Adrenal gland (tissue), 12 donors: Measurements from ENCODE around the gene SLC1A2. TPM values are rescaled to one million over a fixed set of nuclear protein-coding genes. Genes with fewer than 3 reads are reported as not detected.
A peak's percentile ranks its signal among the peaks of the same experiment; 100 is the strongest.

ENCODE experiments used
- DNase-seq, 7 donors: peaks; one replicate each; pipeline ENCODE4 v3.0.0-alpha.2; 2019 to 2020
- H3K27ac ChIP-seq, 5 donors: fragments of 200-600 bp; sonication (generic) in 4 of 5; 1 replicate in 3 of 5; 2 replicates in 2 of 5; pipeline versions ENCODE4 v1.5.1 to v1.8.0; 2016 to 2020; ENCODE audit warnings: mild to moderate bottlenecking in 1 of 5
- H3K27me3 ChIP-seq: fragments of 200-600 bp; 2 replicates; pipeline ENCODE4 v1.8.0; 2021
- H3K36me3 ChIP-seq, 2 donors: fragments of 200-600 bp; replicated peaks in 1 of 2; 1 replicate in 1 of 2; 2 replicates in 1 of 2; pipeline versions ENCODE4 v1.5.1 to v1.8.0; 2018 to 2022
- H3K4me1 ChIP-seq, 2 donors: fragments of 200-600 bp; replicated peaks in 1 of 2; 1 replicate in 1 of 2; 2 replicates in 1 of 2; pipeline versions ENCODE4 v1.5.1 to v1.8.0; 2018 to 2021
- H3K4me3 ChIP-seq, 4 donors: fragments of 200-600 bp; sonication (generic) in 3 of 4; one replicate each; pipeline ENCODE4 v1.5.1; 2016 to 2018
- H3K9me3 ChIP-seq, 3 donors: fragments of 200-600 bp; sonication (generic) in 1 of 3; replicated peaks in 1 of 3; 1 replicate in 2 of 3; 2 replicates in 1 of 3; pipeline versions ENCODE4 v1.5.1 to v1.8.0; 2016 to 2021
- CTCF ChIP-seq, 6 experiments: fragments of 450-650 bp in 4 of 6; fragments of 200-600 bp in 2 of 6; sonication (generic) in 1 of 6; IDR thresholded peaks; 1 replicate in 5 of 6; 2 replicates in 1 of 6; pipeline versions ENCODE4 v1.5.1 to v1.8.0; 2016 to 2021; ENCODE audit warnings: antibody characterized with exemption in 6 of 6, mild to moderate bottlenecking in 2 of 6, moderate library complexity in 1 of 6
- POLR2A ChIP-seq, 2 donors: fragments of 450-650 bp; IDR thresholded peaks; one replicate each; pipeline ENCODE4 v1.6.1; 2017; ENCODE audit warnings: antibody characterized with exemption in 2 of 2, mild to moderate bottlenecking in 2 of 2, moderate library complexity in 1 of 2
- WGBS, 4 donors: extraction: QIAGEN DNeasy Blood & Tissue Kit in 2 of 4; methylation state at CpG; one replicate each; pipeline versions ENCODE4 v1.1.5 to v1.1.7; 2013 to 2017; 5-methylcytosine and 5-hydroxymethylcytosine counted together
- intact Hi-C, 2 donors: fragments of 100-400 bp; cut with DNase I; formaldehyde crosslinking; loops; one replicate each; pipeline versions ENCODE4 v1.14.1 to v1.15.0; 2022 to 2023
- polyA plus RNA-seq, 3 donors: library from polyadenylated mRNA; stranded (reverse); fragments of 200-250 nt in 2 of 3; fragments of 350-450 nt in 1 of 3; fragmentation: Illumina TruSeq in 1 of 3; extraction: RNeasy Lipid Tissue Mini Kit (QIAGEN cat#74804) in 1 of 3; gene quantifications; one replicate each; pipeline ENCODE4 v1.2.3, GENCODE V29; 2013 to 2014
- total RNA-seq, 9 donors: library from RNA; depleted of rRNA in 4 of 9; stranded (reverse); fragments of >200 nt in 4 of 9; fragments of 120-200 nt in 1 of 9; fragmentation: NEBNext Ultra II Directional in 1 of 9; extraction: Animal tissue kit (Norgen Biotek cat#: 25700) in 1 of 9; gene quantifications; one replicate each; pipeline versions ENCODE4 v1.1.0 to v1.2.4, GENCODE V29; 2013 to 2023
- donor health status: healthy with polysubstance abuse.
- donor health status: Bipolar disorder and iron deficiency.
- donor health status: DM: yes; HTN: yes; CAD: no.
- donor health status: DM: no; HTN: no; CAD: no.
- donor health status: DM: no; HTN: no; CAD: no.
- donor health status: DM: yes; HTN: yes; CAD: no.

Gene SLC1A2
- total and polyA plus RNA-seq, 12 donors, result 1.4 to 517 (median 8.7) TPM

- H3K27ac ChIP-seq, result no peak overlapping the region
- H3K36me3 ChIP-seq, result no peaks in the 10 kb centered on the region
- H3K27me3 ChIP-seq, result no peaks in the 10 kb centered on the region
- no peak overlapping the region for H3K4me3 ChIP-seq
- no peaks in the 10 kb centered on the region for H3K9me3 ChIP-seq
- WGBS, 4 donors, result 82 to 89% (median 83%) methylated on average over 13 of the region's 13 CpGs
- intact Hi-C loops, result no loop called here
- TF ChIP-seq POLR2A (IDR thresholded peaks at IDR 0.05) (no peak), CTCF (IDR thresholded peaks at IDR 0.05) (no peak)
- DNase-seq, result no peak
- H3K4me1 ChIP-seq, result peaks cover 0 to 12% of the 10 kb centered on the region in 2 donors
These were observed 44.0 kb upstream of the SLC1A2 start for GRCh38 chr11:35463331-35463751.

- Histone ChIP-seq H3K9me3 (no peaks in the 10 kb centered on the region), H3K36me3 (no peaks in the 10 kb centered on the region), H3K27me3 (no peaks in the 10 kb centered on the region), H3K27ac (no peak overlapping the region), H3K4me1 (peaks cover 0 to 12% of the 10 kb centered on the region in 2 donors), H3K4me3 (no peak overlapping the region)
- TF ChIP-seq CTCF (IDR thresholded peaks at IDR 0.05) (no peak), POLR2A (IDR thresholded peaks at IDR 0.05) (no peak)
- WGBS, 4 donors, result 65 to 80% (median 73%) methylated on average over 2 of the region's 2 CpGs
- no peak for DNase-seq
- intact Hi-C loops, result no loop called here
These were observed 42.7 kb upstream of the SLC1A2 start for GRCh38 chr11:35461917-35462538.

GRCh38 chr11:35459489-35459888, 40.1 kb upstream of the SLC1A2 start:
- Histone ChIP-seq H3K27ac (peak overlapping the region in 2 of 5 donors; percentile 27 to 40), H3K4me3 (no peak overlapping the region), H3K9me3 (no peaks in the 10 kb centered on the region), H3K27me3 (no peaks in the 10 kb centered on the region), H3K36me3 (no peaks in the 10 kb centered on the region), H3K4me1 (peaks cover 0 to 12% of the 10 kb centered on the region in 2 donors)
- no peak for DNase-seq
- 80 to 96% (median 90%) methylated on average over 1 of the region's 1 CpG for WGBS, 4 donors
- TF ChIP-seq CTCF (IDR thresholded peaks at IDR 0.05) (no peak), POLR2A (IDR thresholded peaks at IDR 0.05) (no peak)
- intact Hi-C loops, result no loop called here

- no peaks in the 10 kb centered on the region for H3K27me3 ChIP-seq
- intact Hi-C loops, result no loop called here
- no peaks in the 10 kb centered on the region for H3K9me3 ChIP-seq
- WGBS, 4 donors, result 32 to 54% (median 39%) methylated on average over 3 of the region's 3 CpGs
- no peak for TF ChIP-seq POLR2A (IDR thresholded peaks at IDR 0.05)
- TF ChIP-seq CTCF (IDR thresholded peaks at IDR 0.05), result no peak
- H3K4me3 ChIP-seq, result no peak overlapping the region
- H3K4me1 ChIP-seq, result peaks cover 0 to 12% of the 10 kb centered on the region in 2 donors
- no peaks in the 10 kb centered on the region for H3K36me3 ChIP-seq
- H3K27ac ChIP-seq, result peak overlapping the region in 2 of 5 donors; percentile 27 to 40
- DNase-seq, result peak in 1 of 7 donors; percentile 7
These were observed 39.5 kb upstream of the SLC1A2 start for GRCh38 chr11:35458846-35459245.
